A549 (cell line): Measurements from ENCODE around the gene ADAP1. TPM values are rescaled to one million over a fixed set of nuclear protein-coding genes. Genes with fewer than 3 reads are reported as not detected.

ENCODE experiments used
- ATAC-seq, 2 experiments: fragments of 200-7000 bp in 1 of 2; fragments of >200 bp in 1 of 2; cut with Nextera tagmentation in 1 of 2; cut with Tn5 transposase in 1 of 2; 3 replicates each; pipeline versions ENCODE4 v1.8.0 to v1.9.1; 2018 to 2020; ENCODE audit warnings: mild to moderate bottlenecking in 1 of 2, moderate library complexity in 1 of 2
- CTCF ChIA-PET: fragments of 300-600 bp; sonication (Branson Sonifier 250); formaldehyde crosslinking; extraction: SDS; loops from one replicate; lab custom pipeline; 2021; ENCODE audit warnings: antibody characterized with exemption, inconsistent platforms; lab: Yijun Ruan, JAX
- POLR2A ChIA-PET: fragments of 350-600 bp; formaldehyde crosslinking; extraction: SDS; loops from one replicate; lab custom pipeline; 2021; ENCODE audit warnings: antibody characterized with exemption, inconsistent platforms; lab: Yijun Ruan, JAX
- DNase-seq, 2 experiments: peaks; one replicate each; pipeline versions ENCODE4 v3.0.0 to v3.0.0-alpha.2; 2011 to 2016; ENCODE audit warnings: low read depth in 1 of 2, low spot score in 1 of 2
- FAIRE-seq: peaks from 2 replicates; lab custom pipeline; 2011; peaks lifted over from hg19 to GRCh38; lab: Jason Lieb, UNC
- H3K27ac ChIP-seq, 2 experiments: fragments of >200 bp; sonication (Bioruptor Twin); formaldehyde crosslinking; 3 replicates each; pipeline ENCODE4 v1.5.1; 2016 to 2017
- H3K4me1 ChIP-seq: fragments of >200 bp; sonication (Bioruptor Twin); formaldehyde crosslinking; 3 replicates; pipeline ENCODE4 v1.6.1; 2016
- H3K4me2 ChIP-seq: fragments of >200 bp; sonication (Bioruptor Twin); formaldehyde crosslinking; 3 replicates; pipeline ENCODE4 v1.6.1; 2016
- H3K4me3 ChIP-seq: fragments of >200 bp; sonication (Bioruptor Twin); formaldehyde crosslinking; 3 replicates; pipeline ENCODE4 v1.5.1; 2016
- H3K9me3 ChIP-seq: fragments of >200 bp; sonication (Bioruptor Twin); formaldehyde crosslinking; 3 replicates; pipeline ENCODE4 v1.6.1; 2016
- ATOH8 ChIP-seq: fragments of 250-450 bp; sonication (Bioruptor Pico); IDR thresholded peaks from 2 replicates; pipeline ENCODE4 v1.5.0; 2020; ENCODE audit warnings: low read depth, mild to moderate bottlenecking, moderate library complexity
- CHD2 ChIP-seq: fragments of 150-350 bp; IDR thresholded peaks from 2 replicates; pipeline ENCODE4 v1.6.1; 2014; ENCODE audit warnings: low read length; ENCODE audit not compliant: partially characterized antibody
- E2F6 ChIP-seq: IDR thresholded peaks from 2 replicates; pipeline ENCODE4 v1.6.1; 2012; ENCODE audit warnings: low read depth, borderline replicate concordance
- ELK1 ChIP-seq: fragments of 150-350 bp; IDR thresholded peaks from 2 replicates; pipeline ENCODE4 v1.6.1; 2014; ENCODE audit warnings: low read depth, mild to moderate bottlenecking, low read length
- FOSL2 ChIP-seq, 2 experiments: fragments of 450-650 bp in 1 of 2; fragments of >200 bp in 1 of 2; sonication (Bioruptor Twin) in 1 of 2; formaldehyde crosslinking; IDR thresholded peaks; 2 replicates each; pipeline versions ENCODE4 v1.5.0 to v1.6.1; 2016 to 2020; ENCODE audit warnings: mild to moderate bottlenecking in 1 of 2, moderate library complexity in 1 of 2
- FOXS1 ChIP-seq: fragments of 250-450 bp; sonication (Bioruptor Pico); IDR thresholded peaks from 2 replicates; pipeline ENCODE4 v1.5.0; 2020; ENCODE audit warnings: mild to moderate bottlenecking, moderate library complexity
- HES2 ChIP-seq: fragments of >200 bp; sonication (Bioruptor Twin); formaldehyde crosslinking; IDR thresholded peaks from 2 replicates; pipeline ENCODE4 v1.6.1; 2016
- HEYL ChIP-seq: fragments of 250-450 bp; sonication (Bioruptor Pico); IDR thresholded peaks from 2 replicates; pipeline ENCODE4 v1.8.0; 2021; ENCODE audit warnings: mild to moderate bottlenecking, moderate library complexity
- HOXA7 ChIP-seq: fragments of 250-450 bp; sonication (Bioruptor Pico); IDR thresholded peaks from 2 replicates; pipeline ENCODE4 v1.5.0; 2020; ENCODE audit warnings: mild to moderate bottlenecking, moderate library complexity
- JUN ChIP-seq, 2 experiments: fragments of >200 bp; sonication (Bioruptor Twin); formaldehyde crosslinking; IDR thresholded peaks; 2 replicates in 1 of 2; 3 replicates in 1 of 2; pipeline ENCODE4 v1.6.1; 2016 to 2017
- JUNB ChIP-seq: fragments of >200 bp; sonication (Bioruptor Twin); formaldehyde crosslinking; IDR thresholded peaks from 2 replicates; pipeline ENCODE4 v1.6.1; 2016
- NFE2L2 ChIP-seq: fragments of 150-350 bp; conservative IDR thresholded peaks from 2 replicates; pipeline ENCODE4 v1.6.1; 2014; ENCODE audit warnings: low read length
- PBX3 ChIP-seq: IDR thresholded peaks from 2 replicates; pipeline ENCODE4 v1.6.1; 2012
- PHF8 ChIP-seq: fragments of 200-600 bp; sonication (generic); IDR thresholded peaks from 2 replicates; pipeline ENCODE4 v1.6.1; 2016; ENCODE audit warnings: low read depth, mild to moderate bottlenecking, antibody characterized with exemption, moderate library complexity, borderline replicate concordance
- RAD21 ChIP-seq, 2 experiments: fragments of >200 bp in 1 of 2; sonication (Bioruptor Twin) in 1 of 2; formaldehyde crosslinking in 1 of 2; IDR thresholded peaks in 1 of 2; conservative IDR thresholded peaks in 1 of 2; 2 replicates in 1 of 2; 3 replicates in 1 of 2; pipeline ENCODE4 v1.6.1; 2012 to 2018; ENCODE audit warnings: inconsistent platforms in 1 of 2
- RARB ChIP-seq: fragments of 250-450 bp; sonication (Bioruptor Pico); IDR thresholded peaks from 2 replicates; pipeline ENCODE4 v1.8.0; 2021; ENCODE audit warnings: mild to moderate bottlenecking, moderate library complexity
- RCOR1 ChIP-seq: fragments of 150-350 bp; IDR thresholded peaks from 2 replicates; pipeline ENCODE4 v1.6.1; 2014; ENCODE audit warnings: antibody characterized with exemption, low read length, low read depth
- RFX5 ChIP-seq: fragments of 450-650 bp; IDR thresholded peaks from 2 replicates; pipeline ENCODE4 v1.7.1; 2014; ENCODE audit warnings: antibody characterized with exemption, mild to moderate bottlenecking, moderate library complexity
- TFCP2L1 ChIP-seq: fragments of 250-450 bp; sonication (Bioruptor Pico); IDR thresholded peaks from 2 replicates; pipeline ENCODE4 v1.5.0; 2021; ENCODE audit warnings: mild to moderate bottlenecking
- WGBS: methylation state at CpG from one replicate; pipeline ENCODE4 v1.1.6; 2017; ENCODE audit errors: missing lambda C conversion rate; 5-methylcytosine and 5-hydroxymethylcytosine counted together
- polyA plus RNA-seq, 4 experiments: library from polyadenylated mRNA; depleted of rRNA in 3 of 4; stranded (reverse); fragments of >200 nt; fragmentation: RNase III in 1 of 4; extraction: RNeasy Plus Mini Kit Qiagen cat#74134 plus additional on column Dnase treatment in 1 of 4; gene quantifications; 2 replicates in 3 of 4; 3 replicates in 1 of 4; pipeline ENCODE4 v1.2.3, GENCODE V29; 2011 to 2017

Gene ADAP1
- polyA plus RNA-seq, 2 of the 4 experiments (the other 2 are of a cell fraction) = 1.7 to 2.5 TPM

GRCh38 chr7:978416-979091, 24.1 kb upstream of the ADAP1 start:
- ChIA-PET POLR2A (no interaction called here), CTCF (interaction anchor here (0.8 to 8.7 kb wide), 5 partner anchors 11 to 197 kb away, joined by 3 to 108 read pairs (median 17); no protein-coding TSS in a partner anchor)
- Histone ChIP-seq H3K4me3 (no peak overlapping the region), H3K4me1 (peaks cover 19% of the 10 kb centered on the region), H3K27ac (no peak overlapping the region; a peak in 1 of 6 replicates), H3K9me3 (no peaks in the 10 kb centered on the region), H3K4me2 (no peak overlapping the region)
- no peak for FAIRE-seq
- WGBS = 91% methylated on average over 22 of the region's 24 CpGs
- TF ChIP-seq E2F6 (no peak), NFE2L2 (no peak), FOXS1 (CRISPR knock-in tag) (no peak), ATOH8 (no peak), FOSL2 (IDR thresholded peaks at IDR 0.05) (no peak), FOSL2 (CRISPR knock-in tag; IDR thresholded peaks at IDR 0.05) (no peak), PBX3 (no peak), RCOR1 (no peak), HES2 (no peak), JUNB (no peak), ELK1 (no peak), RARB (CRISPR knock-in tag) (no peak), HEYL (CRISPR knock-in tag) (no peak), JUN (IDR thresholded peaks at IDR 0.05) (no peak), PHF8 (no peak), RAD21 (conservative IDR thresholded peaks at IDR 0.05 in 1 of 2, IDR thresholded peaks at IDR 0.05 in 1 of 2) (no peak), CHD2 (no peak)
- DNase-seq = no peak
- no peak for ATAC-seq

GRCh38 chr7:978049-978346, 23.5 kb upstream of the ADAP1 start:
- H3K4me3 ChIP-seq = no peak overlapping the region
- CTCF ChIA-PET = interaction anchor here (0.8 to 8.7 kb wide), 6 partner anchors 9 to 198 kb away, joined by 3 to 108 read pairs (median 14); no protein-coding TSS in a partner anchor
- H3K4me1 ChIP-seq = peaks cover 24% of the 10 kb centered on the region
- POLR2A ChIA-PET = no interaction called here
- WGBS = 66% methylated on average over 7 of the region's 7 CpGs
- no peaks in the 10 kb centered on the region for H3K9me3 ChIP-seq
- TF ChIP-seq RAD21 (conservative IDR thresholded peaks at IDR 0.05 in 1 of 2, IDR thresholded peaks at IDR 0.05 in 1 of 2) (no peak), TFCP2L1 (CRISPR knock-in tag) (no peak), HOXA7 (CRISPR knock-in tag) (no peak), RFX5 (no peak)
- TF ChIP-seq, all 56 proteins: peak for 0
- ATAC-seq (no peak), FAIRE-seq (no peak), DNase-seq (no peak)
- Histone ChIP-seq H3K27ac (peak overlapping the region in 1 of 2 experiments; percentile 79; a peak in 3 of 6 replicates), H3K4me2 (peak overlapping the region; percentile 52)
